HFFc6 (cell line): ENCODE data around the gene CCDC88B. TPM values are rescaled to one million over a fixed set of nuclear protein-coding genes. Genes with fewer than 3 reads are reported as not detected.
A peak's percentile ranks its signal among the peaks of the same experiment; 100 is the strongest.

Source experiments
- DNase-seq: peaks from one replicate; pipeline ENCODE4 v3.0.0-alpha.2; 2018
- H3K27ac Mint-ChIP-seq: 2 replicates; pipeline ENCODE4 v1.8.0; 2020; ENCODE audit warnings: mild to moderate bottlenecking, mixed read lengths
- H3K27me3 Mint-ChIP-seq: 2 replicates; pipeline ENCODE4 v1.8.0; 2021; ENCODE audit warnings: mild to moderate bottlenecking, moderate library complexity, mixed read lengths; ENCODE audit not compliant: insufficient read depth
- H3K36me3 Mint-ChIP-seq: 2 replicates; pipeline ENCODE4 v1.8.0; 2021; ENCODE audit warnings: low read depth, mixed read lengths
- H3K4me1 Mint-ChIP-seq: 2 replicates; pipeline ENCODE4 v1.8.0; 2020; ENCODE audit warnings: low read depth, mixed read lengths
- H3K4me3 Mint-ChIP-seq: 2 replicates; pipeline ENCODE4 v1.8.0; 2020; ENCODE audit warnings: mild to moderate bottlenecking, moderate library complexity, mixed read lengths
- H3K9me3 Mint-ChIP-seq: 2 replicates; pipeline ENCODE4 v1.8.0; 2020; ENCODE audit warnings: mild to moderate bottlenecking, mixed read lengths
- total RNA-seq, 6 experiments: library from RNA; stranded (reverse); fragmentation: NEBNext Ultra II Directional; extraction: Animal tissue kit (Norgen Biotek cat#: 25700); gene quantifications; 2 replicates in 1 of 6; 3 replicates in 5 of 6; pipeline ENCODE4 v1.2.3, GENCODE V29; 2021
- TF ChIP-seq, protein P1 (sequence below): fragments of 200-600 bp; sonication (generic); IDR thresholded peaks from 2 replicates; pipeline ENCODE4 v1.5.0; 2021; ENCODE audit warnings: antibody characterized with exemption, mild to moderate bottlenecking

CCDC88B gene
- total RNA-seq, 6 experiments from 2014 or later, result 0.45 to 1.9 (median 1.7) TPM

DNA sequence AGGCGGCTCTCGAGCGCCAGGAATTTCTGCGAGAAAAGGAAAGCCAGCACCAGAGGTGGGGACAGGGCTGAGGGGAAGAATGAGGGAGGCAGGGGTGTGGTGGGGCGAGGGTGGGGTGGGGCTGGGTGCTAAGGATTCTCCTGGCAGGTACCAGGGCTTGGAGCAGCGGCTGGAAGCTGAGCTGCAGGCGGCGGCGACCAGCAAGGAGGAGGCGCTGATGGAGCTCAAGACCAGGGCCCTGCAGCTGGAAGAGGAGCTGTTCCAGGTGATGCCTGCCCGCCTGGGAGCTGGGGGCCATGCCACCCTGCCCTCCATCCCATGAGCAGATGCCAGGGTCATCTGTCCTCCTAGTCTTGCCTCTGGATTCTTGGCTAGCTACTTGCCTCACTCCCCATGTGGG lies 9.4 kb downstream of the CCDC88B start:
- DNase-seq, result no peak
- no peaks in the 10 kb centered on the region for H3K9me3 Mint-ChIP-seq
- no peak overlapping the region for H3K4me3 Mint-ChIP-seq
- no peaks in the 10 kb centered on the region for H3K36me3 Mint-ChIP-seq
- TF ChIP-seq, protein P1, sequence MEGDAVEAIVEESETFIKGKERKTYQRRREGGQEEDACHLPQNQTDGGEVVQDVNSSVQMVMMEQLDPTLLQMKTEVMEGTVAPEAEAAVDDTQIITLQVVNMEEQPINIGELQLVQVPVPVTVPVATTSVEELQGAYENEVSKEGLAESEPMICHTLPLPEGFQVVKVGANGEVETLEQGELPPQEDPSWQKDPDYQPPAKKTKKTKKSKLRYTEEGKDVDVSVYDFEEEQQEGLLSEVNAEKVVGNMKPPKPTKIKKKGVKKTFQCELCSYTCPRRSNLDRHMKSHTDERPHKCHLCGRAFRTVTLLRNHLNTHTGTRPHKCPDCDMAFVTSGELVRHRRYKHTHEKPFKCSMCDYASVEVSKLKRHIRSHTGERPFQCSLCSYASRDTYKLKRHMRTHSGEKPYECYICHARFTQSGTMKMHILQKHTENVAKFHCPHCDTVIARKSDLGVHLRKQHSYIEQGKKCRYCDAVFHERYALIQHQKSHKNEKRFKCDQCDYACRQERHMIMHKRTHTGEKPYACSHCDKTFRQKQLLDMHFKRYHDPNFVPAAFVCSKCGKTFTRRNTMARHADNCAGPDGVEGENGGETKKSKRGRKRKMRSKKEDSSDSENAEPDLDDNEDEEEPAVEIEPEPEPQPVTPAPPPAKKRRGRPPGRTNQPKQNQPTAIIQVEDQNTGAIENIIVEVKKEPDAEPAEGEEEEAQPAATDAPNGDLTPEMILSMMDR, result no peak
- no peaks in the 10 kb centered on the region for H3K4me1 Mint-ChIP-seq
- peaks cover 8% of the 10 kb centered on the region for H3K27me3 Mint-ChIP-seq
- H3K27ac Mint-ChIP-seq, result no peak overlapping the region

- Mint-ChIP-seq H3K4me3 (no peak overlapping the region), H3K27me3 (peaks cover 4% of the 10 kb centered on the region), H3K27ac (no peak overlapping the region), H3K4me1 (peaks cover 6% of the 10 kb centered on the region; the same call in 1 of the 2 replicates), H3K9me3 (no peaks in the 10 kb centered on the region), H3K36me3 (no peaks in the 10 kb centered on the region)
- DNase-seq, result no peak
- TF ChIP-seq, protein P1, result peak; percentile 5; the same call in 1 of the 2 replicates
These were observed 11.2 kb downstream of the CCDC88B start for GRCh38 chr11:64351136-64351631.

- Mint-ChIP-seq H3K36me3 (no peaks in the 10 kb centered on the region), H3K4me1 (peaks cover 12% of the 10 kb centered on the region), H3K9me3 (no peaks in the 10 kb centered on the region), H3K27ac (no peak overlapping the region), H3K27me3 (peaks cover 4% of the 10 kb centered on the region), H3K4me3 (no peak overlapping the region)
- DNase-seq, result no peak
- TF ChIP-seq, protein P1, result no peak
These were observed 12.3 kb downstream of the CCDC88B start for GRCh38 chr11:64352099-64352994.

DNA sequence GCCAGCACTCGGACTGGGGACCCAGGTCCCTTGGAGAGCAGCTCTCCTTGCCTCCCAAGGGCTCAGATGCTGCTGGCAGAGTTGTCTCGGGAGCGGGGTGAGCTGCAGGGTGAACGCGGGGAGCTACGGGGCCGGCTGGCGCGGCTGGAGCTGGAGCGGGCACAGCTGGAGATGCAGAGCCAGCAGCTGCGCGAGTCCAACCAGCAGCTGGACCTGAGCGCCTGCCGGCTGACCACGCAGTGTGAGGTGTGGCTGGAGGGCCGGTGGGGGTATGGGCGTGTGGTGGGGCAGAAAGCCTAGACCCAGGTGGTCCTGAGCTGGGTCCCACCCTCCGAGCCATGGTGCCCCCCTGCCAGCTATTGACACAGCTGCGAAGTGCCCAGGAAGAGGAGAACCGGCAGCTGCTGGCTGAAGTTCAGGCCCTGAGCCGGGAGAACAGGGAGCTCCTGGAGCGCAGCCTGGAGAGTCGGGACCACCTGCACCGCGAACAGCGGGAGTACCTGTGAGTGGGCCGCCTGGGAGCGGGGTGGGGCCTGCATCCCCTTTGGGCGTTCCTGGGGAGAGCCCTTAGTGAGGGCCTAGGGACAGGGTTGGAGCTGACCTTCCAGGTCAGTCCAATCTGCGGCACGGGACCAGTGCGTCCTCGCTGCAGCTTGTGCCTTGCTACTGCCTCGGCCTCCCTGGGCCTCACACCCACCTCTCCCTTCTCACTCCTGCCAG lies 13.2 kb downstream of the CCDC88B start:
- Mint-ChIP-seq H3K36me3 (no peaks in the 10 kb centered on the region), H3K27ac (no peak overlapping the region), H3K4me3 (no peak overlapping the region), H3K27me3 (peaks cover 2% of the 10 kb centered on the region; the same call in 1 of the 2 replicates), H3K4me1 (peaks cover 19% of the 10 kb centered on the region), H3K9me3 (no peaks in the 10 kb centered on the region)
- TF ChIP-seq, protein P1, result no peak
- no peak for DNase-seq

- no peak overlapping the region for H3K27ac Mint-ChIP-seq
- H3K4me1 Mint-ChIP-seq, result peaks cover 22% of the 10 kb centered on the region
- no peak overlapping the region for H3K4me3 Mint-ChIP-seq
- H3K9me3 Mint-ChIP-seq, result no peaks in the 10 kb centered on the region
- DNase-seq, result no peak
- TF ChIP-seq, protein P1, result no peak
- peaks cover 2% of the 10 kb centered on the region; the same call in 1 of the 2 replicates for H3K27me3 Mint-ChIP-seq
- no peaks in the 10 kb centered on the region for H3K36me3 Mint-ChIP-seq
These were observed 13.9 kb downstream of the CCDC88B start for GRCh38 chr11:64353715-64354506.
